ENCODE results near the gene FHIT.

- TF ChIP-seq, protein P1, sequence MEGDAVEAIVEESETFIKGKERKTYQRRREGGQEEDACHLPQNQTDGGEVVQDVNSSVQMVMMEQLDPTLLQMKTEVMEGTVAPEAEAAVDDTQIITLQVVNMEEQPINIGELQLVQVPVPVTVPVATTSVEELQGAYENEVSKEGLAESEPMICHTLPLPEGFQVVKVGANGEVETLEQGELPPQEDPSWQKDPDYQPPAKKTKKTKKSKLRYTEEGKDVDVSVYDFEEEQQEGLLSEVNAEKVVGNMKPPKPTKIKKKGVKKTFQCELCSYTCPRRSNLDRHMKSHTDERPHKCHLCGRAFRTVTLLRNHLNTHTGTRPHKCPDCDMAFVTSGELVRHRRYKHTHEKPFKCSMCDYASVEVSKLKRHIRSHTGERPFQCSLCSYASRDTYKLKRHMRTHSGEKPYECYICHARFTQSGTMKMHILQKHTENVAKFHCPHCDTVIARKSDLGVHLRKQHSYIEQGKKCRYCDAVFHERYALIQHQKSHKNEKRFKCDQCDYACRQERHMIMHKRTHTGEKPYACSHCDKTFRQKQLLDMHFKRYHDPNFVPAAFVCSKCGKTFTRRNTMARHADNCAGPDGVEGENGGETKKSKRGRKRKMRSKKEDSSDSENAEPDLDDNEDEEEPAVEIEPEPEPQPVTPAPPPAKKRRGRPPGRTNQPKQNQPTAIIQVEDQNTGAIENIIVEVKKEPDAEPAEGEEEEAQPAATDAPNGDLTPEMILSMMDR (IDR thresholded peaks at IDR 0.05; ENCODE audit: low read depth, low read length, poor library complexity, severe bottlenecking) = no peak
- no peak for TF ChIP-seq EZH2phosphoT487 (IDR thresholded peaks at IDR 0.05; ENCODE audit: borderline replicate concordance, low read length)
Observed at GRCh38 chr3:60266444-60266843, 984.8 kb downstream of the FHIT start.
